HG02610 (cell line): Measurements from ENCODE around the gene WIZ.

Experiments used
- ATAC-seq: cut with Tn5 transposase; IDR thresholded peaks from one replicate; pipeline ENCODE4 v1.9.1; 2021; ENCODE audit warnings: mild to moderate bottlenecking, moderate library complexity; ENCODE audit not compliant: unreplicated experiment

The WIZ gene

GRCh38 chr19:15445227-15445605 is 4.5 kb downstream of the WIZ start:
- no peak for ATAC-seq

GRCh38 chr19:15444505-15445226 is 5.1 kb downstream of the WIZ start:
- ATAC-seq, result no peak

DNA sequence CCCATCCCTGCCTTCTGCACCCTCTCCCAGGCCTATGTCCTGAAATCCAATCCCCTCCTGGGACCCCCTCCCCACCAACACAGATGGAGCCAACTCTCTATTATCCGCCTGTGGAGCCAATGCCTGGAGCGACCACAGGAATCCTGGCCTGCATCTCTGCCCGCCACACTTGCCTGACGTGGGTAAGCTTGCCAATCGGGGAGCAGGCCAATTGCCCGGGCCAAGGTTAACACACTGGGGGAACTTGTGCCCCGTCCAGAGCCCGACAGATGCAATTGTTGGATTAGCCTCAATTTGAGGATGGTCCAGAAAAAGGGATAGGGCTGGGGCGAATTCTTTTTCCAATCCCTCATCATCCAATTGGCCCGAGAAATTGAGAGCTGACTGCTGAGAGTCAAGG is 5.9 kb downstream of the WIZ start:
- no peak for ATAC-seq

GRCh38 chr19:15443325-15443724 is 6.4 kb downstream of the WIZ start:
- no peak for ATAC-seq

DNA sequence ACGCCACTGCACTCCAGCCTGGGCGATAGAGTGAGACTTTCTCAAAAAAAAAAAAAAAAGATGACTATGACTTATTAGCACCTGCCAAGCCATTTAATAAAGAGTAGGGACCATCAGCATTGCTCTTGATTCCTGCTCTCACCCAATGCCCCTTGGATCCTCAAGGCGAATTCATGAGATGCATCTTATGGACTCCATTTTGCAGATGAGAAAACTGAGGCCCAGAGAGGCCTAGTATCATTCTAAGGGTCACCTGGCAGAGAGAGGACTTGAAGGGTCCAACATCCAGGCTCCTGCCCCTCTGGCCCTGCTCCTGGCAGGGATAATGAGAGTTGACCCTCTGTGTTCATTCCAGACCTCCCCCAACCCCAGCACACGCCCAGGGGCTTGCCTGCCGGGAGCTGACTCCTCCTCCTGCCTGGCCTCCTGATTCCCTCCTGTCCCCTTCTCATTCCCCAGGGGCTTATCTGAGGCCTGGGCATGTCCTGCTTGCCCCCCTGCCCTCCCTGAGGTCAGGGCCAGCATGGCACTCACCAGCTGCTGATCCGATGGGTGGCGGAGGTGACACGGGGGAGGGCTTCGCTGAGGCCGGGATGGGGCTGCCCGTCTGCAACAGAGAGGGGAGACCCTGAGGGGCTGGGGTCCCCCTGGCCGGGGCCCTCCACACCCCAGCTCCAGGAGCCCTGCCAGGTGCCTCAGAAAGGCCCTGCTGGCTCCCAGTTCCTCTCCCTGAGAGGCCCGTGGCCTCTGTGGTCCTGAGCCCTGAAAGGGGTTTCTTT is 7.4 kb downstream of the WIZ start:
- no peak for ATAC-seq

DNA sequence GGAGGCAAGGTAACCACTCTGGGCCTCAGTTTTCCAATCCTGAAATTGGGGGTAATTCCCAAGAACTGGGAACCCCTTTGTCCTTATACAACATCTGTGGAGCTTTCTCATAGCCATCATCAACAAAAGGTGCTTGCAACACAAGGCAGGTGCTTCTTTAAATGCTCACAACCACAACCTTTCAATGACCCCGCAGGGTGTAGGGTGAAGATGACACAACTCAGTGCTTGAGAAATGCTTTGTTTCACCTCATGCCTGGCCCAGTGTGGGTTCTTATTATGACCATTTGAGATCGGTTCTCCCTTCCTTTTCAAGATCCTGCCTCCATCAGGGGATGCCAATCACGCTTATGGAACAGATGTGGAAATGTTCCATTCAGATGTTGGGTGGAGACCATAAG is 8.4 kb downstream of the WIZ start:
- no peak for ATAC-seq

DNA sequence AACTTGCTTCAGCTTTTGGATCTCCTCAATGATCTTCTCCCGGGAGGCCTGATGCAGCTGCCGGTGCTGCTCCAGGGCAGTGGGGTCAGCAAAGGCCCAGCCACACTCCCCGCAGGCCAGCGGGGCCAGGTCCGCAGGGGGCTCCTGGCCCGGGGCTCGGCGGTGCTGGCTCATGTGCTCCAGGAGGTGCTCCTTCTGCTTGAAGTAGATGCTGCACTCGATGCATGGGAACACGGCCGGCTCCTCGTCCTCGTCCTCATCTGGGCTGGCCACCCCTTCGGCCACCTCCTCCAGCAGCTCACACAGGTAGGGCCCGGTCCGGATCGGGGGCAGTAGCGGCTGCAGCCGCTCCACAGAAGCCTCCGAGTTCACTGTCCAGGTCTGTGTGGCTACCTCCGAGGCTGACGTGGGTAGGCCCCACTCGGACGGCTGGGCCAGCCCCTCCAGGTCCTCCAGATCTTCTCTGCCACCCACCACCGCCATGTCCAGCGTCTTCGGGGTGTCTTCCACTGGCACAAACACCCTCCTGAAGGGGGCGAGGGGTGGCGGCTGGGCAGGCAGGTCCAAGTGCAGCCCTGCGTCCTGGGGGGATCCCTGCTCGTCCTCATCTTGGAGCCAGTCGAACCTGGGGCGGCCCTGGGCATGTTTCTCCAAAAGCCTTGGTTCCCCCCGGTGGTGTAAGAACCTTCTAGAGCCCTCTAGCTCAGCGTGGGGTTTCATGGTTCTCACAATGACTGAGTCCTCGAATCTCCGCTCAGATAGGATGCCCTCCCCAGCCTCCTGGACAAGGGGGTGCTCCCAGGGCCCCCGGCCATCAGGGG is 9.7 kb downstream of the WIZ start:
- ATAC-seq, result no peak

DNA sequence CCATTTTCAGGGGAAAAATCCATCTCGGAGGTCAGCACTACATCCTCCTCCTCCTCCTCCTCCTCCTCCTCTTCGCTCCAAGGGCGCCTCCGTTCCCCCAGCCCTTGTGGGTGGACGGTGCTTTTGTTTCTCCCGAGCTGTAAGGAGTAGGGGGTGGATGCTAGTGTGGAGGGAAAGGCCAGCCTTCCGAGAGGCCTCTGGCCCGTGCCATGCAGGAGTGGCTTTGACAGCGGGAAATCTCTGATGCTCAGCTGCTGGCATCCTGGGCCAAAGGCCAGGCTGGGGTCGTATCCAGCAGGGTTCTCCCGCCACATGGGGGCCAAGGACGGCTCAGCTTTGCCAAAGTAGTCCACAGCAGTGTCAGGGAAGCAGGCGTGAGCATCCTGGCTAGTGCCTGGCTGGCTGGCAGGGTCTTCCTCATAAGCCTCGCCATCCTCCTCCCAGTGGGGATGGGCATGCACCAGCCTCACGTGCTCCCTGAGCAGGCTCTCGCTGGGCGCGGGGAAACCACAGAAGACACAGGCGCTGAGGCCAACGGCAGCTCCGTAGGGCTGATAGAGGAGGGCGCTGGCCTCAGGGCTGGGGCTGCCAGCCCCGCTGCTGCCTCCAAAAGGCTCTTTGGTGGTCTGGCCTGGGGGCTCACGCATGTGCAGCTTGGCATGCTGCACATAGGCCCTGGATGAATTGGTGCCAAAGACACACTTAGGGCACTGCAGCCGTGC is 10.5 kb downstream of the WIZ start:
- ATAC-seq, result no peak

- no peak for ATAC-seq
Measured at GRCh38 chr19:15438577-15438976, 11.2 kb downstream of the WIZ start.

- ATAC-seq, result no peak
Measured at GRCh38 chr19:15438124-15438496, 11.6 kb downstream of the WIZ start.

GRCh38 chr19:15437355-15438123 is 12.2 kb downstream of the WIZ start:
- ATAC-seq, result no peak

DNA sequence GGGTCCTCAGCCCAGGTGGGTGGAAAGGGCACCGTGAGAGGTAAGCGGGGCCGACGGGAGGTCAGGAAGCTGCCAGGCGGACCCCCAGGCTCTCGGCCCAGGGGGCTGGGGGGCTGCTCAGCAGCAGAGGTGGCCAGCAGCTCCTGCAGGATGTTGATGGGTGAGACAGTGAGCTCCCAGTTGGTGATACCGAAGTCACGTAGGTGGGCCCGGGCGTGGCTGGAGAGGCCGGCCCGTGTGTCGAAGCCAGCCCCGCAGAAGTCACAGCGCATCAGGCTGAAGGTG is 13.0 kb downstream of the WIZ start:
- no peak for ATAC-seq

DNA sequence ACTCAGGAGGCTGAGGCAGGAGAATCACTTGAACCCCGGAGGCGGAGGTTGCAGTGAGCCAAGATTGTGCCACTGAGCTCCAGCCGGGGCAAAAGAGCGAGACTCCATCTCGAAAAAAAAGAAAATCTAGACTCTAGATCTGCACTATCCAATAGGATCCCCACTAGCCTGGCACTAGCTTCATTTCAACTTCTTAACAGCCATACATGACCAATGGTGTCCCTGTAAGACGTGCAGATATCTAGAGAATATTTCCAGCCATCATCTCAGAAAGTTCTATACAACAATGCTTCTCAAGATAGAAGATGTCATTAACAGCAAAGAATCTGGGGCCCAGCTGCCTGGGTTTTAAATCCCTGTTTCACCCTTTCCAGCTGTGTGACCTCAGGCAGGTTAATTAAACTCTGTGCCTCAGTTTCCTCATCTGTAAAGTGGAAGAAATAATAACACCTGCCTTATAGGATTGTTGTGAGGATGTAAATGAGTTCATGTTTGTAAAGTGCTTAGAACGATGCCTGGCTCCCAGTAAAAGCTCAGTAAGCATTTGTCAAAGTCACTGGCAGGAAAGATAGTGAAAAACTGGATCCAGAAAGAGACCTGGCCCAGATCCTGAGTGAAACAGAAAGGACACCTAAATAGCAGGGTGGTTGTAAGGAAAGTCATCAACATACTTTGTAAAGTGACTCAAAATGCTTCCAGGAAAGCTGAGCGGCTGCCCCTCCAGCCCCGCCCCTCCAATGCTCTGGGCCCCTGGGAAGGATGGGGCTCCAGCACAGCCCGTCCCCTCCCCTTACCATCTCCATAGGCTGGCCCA is 13.5 kb downstream of the WIZ start:
- no peak for ATAC-seq

DNA sequence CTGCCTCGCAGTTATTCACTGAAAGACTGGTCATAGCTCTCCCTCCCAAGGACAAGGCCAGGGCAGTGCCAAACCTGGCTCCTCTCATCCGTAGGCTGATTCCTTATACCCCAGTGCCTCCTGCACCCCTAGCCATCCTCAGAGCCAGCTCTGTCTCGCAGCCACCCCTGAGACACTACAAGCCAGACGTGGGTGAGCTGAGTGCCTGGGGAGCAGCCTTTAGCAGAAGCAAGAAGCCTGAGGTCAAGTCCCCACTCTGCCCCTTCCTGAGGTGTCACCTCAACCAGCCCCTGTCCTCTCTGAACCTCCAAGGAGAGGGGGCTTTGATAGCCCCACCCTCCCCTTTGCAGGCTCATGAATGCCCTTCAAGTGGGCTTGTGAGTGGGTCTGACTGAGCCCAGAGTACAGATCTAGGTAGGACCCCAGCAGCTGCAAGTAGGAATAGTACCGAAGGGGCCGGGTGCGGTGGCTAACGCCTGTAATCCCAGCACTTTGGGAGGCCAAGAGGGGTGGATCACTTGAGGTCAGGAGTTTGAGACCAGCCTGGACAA is 16.2 kb downstream of the WIZ start:
- no peak for ATAC-seq

DNA sequence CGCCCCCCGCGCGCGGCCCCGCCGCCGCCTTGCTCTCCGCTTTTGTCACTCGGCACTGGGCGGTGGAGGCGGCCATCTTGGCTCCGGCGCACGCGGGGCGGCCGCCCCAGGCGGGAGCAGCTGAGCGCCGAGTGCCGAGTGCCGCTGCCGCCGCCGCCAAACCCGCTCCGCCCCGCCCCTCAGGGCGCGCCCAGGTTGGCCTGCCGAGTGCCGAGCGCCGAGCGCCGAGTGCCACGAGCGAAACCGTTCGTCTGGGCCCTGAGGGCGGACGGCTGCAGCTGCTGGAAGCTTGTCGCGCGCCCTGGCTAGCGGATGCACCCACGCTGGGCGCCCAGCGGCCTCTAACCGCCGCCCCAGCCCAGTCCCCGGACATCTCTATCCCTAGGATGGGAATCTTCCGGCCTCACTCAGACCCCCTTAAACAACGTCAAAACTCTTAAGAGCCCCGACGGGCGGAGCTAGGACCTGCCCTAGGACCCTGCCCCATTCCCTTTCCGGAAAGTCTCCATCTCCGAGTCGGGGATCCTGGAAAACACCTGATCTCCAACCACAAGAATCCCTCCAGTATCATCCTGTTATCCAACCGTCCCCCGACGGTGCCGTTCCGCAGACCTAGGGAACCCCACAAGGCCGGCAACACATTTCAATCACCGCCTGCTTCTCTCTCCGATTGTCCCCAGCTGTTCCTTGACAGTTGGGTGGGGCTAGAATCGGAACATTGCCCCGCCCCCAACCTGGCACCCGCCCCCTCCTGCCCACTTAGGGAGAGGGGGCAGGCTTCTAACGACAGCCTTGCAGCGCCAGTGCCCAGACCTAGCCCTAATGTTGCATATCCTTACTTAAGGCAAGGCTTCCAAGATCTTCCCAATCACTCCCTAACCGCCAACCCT is 16.9 kb downstream of the WIZ start:
- peak; percentile 61 for ATAC-seq

GRCh38 chr19:15432018-15432494 is 17.7 kb downstream of the WIZ start:
- peak; percentile 9 for ATAC-seq

DNA sequence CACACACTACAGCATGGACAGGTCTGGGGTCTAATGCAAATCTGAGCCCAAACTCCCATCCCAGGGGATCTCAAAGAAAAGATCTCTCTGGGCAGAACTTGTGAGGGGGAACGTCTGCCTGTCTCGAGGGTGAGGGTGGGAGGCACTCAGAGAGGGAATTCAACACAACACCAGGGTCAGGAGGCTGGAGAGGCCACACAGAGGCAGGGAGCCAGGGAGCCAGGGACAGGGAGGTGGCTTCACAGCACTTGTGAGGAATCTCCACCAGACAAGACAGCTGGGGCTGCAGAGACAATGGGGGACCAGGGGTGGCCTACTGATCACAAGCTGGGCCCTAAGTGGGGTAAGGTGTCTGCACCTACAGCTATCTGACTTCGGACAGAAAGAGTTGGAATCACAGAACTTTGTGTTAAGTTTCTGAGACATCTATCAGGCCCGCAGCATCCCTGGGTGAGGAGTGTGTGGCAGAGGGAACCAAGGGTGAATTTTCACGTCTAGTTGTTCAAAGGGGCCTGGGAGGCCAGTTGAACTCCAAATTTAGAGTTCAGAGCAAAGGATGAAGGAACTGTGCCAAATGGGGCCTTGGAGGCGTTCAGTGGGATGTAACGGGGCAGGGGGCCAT is 18.2 kb downstream of the WIZ start:
- ATAC-seq, result no peak
